Activated CD4-positive, alpha-beta T cell treated with anti-CD3 and anti-CD28 coated beads, Interleukin-2, amount 50 U/mL, for 1 hour (primary cell): Measurements from ENCODE around the gene IGFLR1.
A peak's percentile ranks its signal among the peaks of the same experiment; 100 is the strongest.

ENCODE experiments used
- DNase-seq: peaks from one replicate; pipeline ENCODE4 v3.0.0-alpha.2; 2020

IGFLR1 gene, protein sequence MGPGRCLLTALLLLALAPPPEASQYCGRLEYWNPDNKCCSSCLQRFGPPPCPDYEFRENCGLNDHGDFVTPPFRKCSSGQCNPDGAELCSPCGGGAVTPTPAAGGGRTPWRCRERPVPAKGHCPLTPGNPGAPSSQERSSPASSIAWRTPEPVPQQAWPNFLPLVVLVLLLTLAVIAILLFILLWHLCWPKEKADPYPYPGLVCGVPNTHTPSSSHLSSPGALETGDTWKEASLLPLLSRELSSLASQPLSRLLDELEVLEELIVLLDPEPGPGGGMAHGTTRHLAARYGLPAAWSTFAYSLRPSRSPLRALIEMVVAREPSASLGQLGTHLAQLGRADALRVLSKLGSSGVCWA

DNA sequence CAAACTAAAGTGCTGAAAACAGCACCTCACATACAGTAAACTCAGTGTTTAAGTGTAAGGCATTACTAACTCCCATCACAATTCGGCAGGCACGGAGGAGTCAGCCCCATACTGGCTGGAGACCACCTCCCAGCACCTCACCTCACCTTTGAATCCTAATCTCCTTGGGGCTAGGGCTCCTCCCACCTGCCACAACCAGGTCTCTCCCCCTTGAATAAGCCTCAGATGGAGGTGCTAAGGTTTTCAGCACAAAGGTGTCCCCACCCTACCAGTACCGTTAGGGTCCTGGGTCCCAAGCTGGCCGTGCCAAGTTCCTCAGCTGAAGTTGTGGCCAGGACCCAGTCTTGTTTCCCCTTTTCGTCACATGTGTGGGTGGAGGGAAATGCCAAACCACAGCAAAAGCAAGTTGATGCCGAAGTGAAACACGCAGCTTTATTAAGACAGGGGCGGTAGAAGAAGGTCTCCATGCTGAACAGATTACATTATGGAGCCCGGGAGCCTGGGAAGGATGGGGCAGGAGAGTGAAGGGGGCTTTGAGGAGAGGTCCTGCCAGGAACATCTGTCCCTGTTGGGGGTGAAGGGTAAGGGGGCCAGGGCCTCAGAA is at the start of gene IGFLR1:
TSS of gene IGFLR1 (minus strand) at position 332 of the 604 bp plus-strand sequence. CDS start 1,272 bp downstream, outside the sequence.
- DNase-seq = peak; percentile 50

DNA sequence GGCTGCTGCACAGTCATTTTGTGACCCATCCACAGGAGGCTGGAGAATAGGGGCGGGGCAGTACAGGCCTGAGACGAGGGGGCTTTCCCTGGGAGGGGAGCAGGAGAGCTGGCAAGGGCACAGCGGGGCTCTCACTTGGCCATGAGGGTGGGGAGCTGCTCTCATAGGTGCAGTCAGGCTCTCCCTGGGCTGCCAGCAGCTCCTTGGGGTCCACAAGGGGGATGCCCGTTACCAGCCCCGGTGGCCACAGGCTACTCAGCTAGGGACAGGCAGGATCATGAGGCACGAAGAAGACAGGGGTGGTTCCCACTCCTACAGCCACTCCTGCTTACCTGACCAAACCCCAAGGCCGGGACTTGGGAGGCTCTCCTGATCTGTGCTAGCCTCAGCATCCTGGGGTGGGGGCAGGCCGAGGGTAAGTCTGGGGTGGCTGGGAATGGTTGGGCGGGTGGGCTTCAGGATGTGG is 49.6 kb upstream of the IGFLR1 start:
- DNase-seq = no peak

DNA sequence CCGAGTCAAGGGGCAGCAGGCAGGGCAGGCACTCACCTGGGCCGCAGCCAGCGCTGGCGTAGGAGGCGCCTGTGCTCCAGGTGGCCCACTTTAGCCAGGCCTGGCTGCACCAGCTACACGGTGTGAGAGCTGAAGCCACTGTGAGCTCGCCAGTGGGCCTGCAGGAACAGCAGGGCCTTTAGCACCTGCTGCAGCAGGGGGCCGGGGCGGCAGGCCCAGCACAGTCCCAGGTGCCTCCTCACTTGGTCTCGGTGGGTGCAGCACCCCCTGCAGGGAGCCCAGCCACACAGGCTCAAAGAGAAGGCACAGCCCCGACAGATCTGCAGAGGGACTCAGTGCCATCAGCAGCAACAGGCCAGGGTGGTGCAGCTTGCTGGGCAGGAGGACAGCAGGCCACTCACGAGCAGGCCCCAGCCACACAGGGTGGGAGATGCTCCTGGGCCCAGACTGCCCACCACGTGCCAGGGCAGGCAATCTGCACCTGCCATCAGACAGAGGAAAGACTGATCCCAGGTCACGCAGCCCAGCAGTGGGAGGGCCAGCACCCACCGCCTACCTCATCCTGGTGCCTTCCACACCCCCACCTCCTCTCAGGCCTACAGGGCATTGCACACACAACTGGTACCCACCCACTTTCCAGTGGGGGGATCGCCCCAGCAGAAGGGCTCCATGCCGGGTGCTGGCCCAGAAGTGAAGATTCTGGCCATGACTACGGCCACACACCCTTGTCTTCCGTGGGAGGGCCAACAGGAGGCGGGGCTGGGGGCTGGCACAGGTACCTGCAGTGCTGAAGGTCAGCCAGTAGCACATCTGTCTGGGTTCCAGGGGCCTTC is 48.9 kb upstream of the IGFLR1 start:
- no peak for DNase-seq

DNA sequence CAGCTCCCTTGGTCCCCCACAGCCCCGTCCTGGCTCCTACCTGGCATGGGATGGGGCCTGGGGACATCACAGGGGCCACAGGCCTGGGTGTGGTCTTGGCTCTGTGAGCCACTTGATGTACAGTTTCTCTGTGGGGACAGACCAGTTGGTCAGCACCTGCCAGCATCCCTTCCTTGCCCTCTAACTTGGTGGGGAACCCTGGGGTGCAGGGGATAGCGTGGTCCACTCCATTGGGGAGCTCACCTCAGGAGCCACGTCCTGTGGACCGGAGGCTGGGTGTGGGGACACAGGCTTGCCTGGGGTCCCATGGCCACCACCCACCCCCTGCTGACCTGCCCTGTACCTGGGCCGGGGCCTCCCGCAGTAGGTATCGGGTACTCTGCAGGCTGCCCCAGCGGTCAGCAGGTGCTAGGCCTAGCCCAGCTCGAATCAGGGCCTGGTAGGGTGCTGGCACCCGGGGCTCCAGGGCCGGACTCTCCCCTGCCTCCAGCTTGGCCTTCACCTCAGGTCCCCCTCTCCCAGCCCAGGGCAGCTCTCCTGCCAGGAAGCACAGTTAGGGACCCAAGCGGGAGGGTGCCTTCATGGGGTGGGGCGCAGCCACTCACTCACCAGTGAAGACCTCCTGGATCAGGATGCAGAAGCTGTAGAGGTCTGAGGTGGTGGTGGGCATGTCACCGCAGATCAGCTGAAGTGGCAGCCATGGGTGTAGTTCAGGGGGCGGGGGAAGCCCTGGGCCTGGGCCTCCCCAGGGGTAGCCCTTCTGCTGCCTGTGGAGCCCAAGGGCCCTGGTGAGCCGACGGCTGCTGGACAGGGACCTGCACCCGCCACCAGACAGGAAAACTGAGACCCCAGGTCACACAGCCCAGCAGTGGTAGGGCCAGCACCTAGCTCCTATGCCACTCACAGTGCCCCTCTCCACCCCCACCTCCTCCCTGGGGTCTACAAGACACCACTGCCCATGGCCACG is 48.0 kb upstream of the IGFLR1 start:
- no peak for DNase-seq

DNA sequence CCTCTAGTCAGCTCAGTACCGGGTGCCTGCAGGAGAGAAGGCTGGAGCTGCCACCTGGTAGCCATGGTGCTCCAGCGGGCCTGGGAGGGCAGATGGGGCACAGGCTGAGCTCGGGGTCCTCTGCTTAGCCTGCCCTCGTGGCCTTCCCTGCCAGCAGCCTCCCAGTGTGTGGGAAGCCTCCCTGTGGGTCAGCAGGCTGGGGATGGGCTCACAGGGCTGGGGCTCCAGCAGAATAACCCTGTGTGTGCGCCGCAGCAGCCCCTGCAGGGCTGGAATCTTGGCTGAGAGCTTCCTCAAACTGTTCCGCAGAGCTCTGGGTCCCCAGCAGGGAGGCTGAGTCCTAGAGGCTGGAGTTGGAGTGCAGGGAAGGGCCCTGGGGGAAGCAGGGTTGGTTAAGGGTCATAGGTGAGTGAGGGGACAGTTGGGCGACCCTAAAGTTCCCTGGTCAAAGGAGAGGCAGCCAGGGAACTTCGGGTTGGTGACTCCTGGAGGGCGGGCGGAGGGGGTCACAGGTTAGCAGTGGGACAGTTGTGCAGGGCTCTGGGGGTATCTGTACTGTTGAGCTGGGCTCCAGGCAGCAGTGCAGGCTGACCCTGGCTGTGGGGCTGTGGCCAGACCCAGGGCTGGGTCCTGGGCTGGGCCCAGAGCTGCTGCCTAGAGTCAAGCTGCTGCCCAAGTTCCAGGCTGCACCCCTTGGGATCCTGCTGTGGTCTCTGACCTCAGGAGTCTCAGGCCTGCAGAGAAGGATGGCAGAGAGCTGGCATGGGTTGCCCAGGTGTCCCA is 47.1 kb upstream of the IGFLR1 start:
- DNase-seq = no peak

DNA sequence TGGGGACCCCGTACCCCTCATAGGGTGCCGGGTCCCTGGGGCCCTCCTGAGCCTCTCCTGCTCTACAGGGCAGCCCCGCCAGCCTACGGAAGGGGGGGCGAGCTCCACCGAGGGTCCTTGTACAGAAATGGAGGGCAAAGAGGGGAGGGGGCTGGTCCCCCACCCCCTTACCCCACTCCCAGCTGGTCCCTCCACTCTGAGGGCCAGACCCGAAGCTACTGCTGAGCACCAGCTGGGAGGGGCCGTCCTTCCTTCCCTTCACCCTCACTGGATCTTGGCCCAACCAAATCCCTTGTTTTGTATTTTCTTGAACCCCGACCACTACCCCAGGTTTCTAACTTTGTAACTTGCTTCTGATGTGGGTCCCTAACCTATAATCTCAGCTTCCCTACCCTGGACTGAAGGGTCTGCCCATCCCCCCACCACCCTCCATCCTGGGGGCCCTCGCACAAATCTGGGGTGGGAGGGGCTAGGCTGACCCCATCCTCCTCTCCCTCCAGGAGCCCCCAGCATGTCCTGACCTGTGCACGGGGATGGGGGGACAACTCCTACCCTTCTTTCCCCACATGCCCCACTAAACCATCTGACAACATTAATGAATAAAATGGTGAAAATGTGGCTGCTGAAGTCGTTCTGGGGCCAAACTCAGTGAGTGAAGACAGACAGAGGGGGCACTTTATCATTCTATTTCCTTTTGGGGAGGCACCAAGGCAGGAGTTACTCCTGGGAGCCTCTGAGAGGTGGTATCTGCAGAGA is 46.1 kb upstream of the IGFLR1 start:
- no peak for DNase-seq

DNA sequence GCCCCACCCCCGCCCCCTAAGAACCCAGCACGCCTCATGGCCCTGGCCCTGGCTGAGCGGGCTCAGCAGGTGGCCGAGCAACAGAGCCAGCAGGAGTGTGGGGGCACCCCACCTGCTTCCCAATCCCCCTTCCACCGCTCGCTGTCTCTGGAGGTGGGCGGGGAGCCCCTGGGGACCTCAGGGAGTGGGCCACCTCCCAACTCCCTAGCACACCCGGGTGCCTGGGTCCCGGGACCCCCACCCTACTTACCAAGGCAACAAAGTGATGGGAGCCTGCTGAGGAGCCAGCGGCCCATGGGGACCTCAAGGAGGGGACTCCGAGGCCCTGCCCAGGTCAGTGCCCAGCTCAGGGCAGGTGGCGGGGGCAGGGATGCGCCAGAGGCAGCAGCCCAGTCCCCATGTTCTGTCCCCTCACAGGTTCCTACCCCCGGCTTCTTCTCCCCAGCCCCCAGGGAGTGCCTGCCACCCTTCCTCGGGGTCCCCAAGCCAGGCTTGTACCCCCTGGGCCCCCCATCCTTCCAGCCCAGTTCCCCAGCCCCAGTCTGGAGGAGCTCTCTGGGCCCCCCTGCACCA is 45.1 kb upstream of the IGFLR1 start:
- no peak for DNase-seq

DNA sequence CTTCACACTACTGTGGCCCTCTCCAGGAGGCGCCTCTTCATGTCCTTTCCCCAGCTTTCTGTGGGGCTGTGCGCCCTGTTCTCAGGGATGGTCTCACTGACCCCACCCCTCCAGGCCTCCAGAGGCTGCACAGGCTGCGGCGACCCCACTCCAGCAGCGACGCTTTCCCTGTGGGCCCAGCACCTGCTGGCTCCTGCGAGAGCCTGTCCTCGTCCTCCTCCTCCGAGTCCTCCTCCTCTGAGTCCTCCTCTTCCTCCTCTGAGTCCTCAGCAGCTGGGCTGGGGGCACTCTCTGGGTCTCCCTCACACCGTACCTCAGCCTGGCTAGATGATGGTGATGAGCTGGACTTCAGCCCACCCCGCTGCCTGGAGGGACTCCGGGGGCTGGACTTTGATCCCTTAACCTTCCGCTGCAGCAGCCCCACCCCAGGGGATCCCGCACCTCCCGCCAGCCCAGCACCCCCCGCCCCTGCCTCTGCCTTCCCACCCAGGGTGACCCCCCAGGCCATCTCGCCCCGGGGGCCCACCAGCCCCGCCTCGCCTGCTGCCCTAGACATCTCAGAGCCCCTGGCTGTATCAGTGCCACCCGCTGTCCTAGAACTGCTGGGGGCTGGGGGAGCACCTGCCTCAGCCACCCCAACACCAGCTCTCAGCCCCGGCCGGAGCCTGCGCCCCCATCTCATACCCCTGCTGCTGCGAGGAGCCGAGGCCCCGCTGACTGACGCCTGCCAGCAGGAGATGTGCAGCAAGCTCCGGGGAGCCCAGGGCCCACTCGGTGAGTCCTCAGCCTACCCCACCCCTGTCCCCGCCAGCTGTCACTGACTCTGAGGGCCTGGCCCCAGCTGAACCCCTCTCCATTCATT is 44.3 kb upstream of the IGFLR1 start:
- DNase-seq = no peak

DNA sequence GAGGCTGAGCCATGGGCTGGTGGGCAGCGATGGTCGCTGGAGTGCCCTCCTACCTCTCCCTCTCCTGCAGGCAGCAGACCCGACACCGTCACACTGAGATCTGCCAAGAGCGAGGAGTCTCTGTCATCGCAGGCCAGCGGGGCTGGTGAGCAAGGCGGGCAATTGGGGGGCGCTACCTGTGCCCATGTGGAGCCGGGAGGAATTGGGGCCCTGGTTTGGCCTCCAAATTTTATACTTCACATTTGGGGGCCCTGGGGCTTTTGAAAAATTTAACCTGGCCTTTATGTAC is 43.0 kb upstream of the IGFLR1 start:
- no peak for DNase-seq

DNA sequence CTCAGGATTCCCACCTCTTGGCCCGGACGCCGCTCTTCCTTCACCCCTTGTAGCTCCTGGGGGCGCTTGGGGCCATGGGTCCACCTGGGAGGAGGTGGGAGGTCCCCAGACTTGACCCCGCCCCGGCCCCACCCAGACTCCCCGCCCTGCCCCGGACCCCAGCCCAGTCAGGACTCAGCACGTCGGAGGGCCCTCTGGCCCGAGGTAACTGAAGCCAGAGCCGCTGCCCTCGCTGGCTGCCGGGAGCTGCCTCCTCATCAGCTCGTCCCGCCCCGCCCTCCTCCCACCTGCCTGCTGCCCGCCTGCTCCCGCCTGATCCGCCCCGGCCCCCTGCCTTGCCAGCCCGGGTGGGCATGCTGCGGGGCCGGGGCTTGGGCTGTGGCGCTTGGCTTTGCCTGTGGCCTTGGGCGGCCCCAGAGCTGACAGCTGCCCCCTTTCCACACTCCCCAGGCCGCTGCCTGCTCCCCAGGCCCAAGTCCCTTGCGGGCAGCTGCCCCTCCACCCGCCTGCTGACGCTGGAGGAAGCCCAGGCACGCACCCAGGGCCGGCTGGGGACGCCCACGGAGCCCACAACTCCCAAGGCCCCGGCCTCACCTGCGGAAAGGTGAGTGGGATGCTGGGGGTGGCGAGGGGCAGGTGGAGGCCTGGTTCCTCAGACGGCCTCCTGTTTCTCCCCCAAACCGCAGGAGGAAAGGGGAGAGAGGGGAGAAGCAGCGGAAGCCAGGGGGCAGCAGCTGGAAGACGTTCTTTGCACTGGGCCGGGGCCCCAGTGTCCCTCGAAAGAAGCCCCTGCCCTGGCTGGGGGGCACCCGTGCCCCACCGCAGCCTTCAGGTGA is 42.5 kb upstream of the IGFLR1 start:
- no peak for DNase-seq

DNA sequence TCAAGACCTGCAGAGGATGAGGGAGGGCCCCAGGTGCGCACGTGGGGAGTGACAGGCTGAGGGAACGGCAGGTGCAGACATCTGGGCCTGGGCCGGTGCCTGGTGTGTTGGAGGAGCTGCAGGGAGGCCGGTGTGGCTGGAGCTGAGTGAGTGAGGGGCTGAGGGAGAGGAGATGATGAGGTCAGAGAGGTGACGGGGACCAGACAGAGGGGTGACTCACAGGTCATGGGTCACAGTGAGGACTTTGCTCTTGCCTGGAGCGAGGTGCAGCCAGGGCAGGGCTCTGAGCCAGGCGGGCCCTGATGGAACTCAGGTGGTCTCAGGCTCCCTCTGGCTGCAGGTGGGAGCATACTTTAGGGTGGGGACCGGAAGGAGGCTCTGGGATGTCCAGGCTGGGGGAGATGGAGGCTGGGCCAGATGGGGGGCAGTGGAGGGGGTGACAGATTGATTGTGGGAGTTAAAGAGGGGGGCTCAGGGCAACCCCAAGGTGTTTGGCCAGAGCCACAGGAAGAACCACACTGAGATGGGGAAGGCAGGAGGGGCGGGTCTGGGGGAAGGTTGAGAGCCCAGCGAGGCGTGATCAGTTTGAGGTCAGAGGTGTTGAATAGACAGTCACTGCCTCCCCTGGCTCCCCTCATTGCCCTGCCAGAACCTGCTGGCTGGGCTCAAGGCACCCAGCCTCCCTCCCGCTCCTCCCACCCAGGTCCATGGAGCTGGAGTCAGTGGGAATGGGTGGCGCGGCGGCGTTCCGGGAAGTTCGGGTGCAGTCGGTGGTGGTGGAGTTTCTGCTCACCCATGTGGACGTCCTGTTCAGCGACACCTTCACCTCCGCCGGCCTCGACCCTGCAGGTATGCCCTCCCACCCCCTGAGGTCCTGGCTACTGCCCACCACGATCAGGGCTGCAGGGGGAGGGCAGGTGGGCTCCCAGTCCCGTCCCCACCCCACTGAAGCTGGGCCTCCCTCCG is 41.5 kb upstream of the IGFLR1 start:
- no peak for DNase-seq

DNA sequence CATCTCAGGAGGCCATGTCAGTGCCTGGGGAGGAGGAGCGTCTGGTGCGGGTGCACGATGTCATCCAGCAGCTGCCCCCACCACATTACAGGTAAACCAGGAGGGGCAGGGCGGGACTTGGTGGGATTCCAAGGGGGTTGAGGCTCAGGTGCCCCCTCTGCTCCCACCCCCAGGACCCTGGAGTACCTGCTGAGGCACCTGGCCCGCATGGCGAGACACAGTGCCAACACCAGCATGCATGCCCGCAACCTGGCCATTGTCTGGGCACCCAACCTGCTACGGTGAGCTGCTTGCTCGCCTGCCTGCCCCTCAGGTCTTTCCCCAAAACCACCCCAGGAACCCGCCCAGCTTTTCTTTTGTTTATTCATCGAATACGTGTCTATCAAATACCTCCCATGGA is 40.3 kb upstream of the IGFLR1 start:
- no peak for DNase-seq

DNA sequence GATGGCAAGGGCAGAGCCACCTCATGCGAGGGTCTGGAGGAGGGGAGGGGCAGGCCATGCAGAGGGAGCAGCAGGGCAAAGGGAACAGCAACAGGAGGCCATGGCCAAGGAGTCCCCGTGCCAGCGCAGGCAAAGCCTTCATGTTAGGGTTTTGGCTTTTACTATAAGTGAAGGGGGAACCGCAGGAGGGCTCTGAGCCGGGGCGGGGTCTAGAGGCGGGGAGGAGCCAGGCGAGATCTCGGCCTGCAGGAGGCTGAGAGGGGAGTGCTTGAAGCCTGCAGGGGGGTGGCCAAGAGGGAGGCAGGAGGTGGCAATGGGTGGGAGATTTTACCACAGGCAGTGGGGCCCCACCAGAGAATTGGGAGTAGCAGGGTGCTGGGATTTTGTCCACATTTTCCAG is 39.4 kb upstream of the IGFLR1 start:
- no peak for DNase-seq

DNA sequence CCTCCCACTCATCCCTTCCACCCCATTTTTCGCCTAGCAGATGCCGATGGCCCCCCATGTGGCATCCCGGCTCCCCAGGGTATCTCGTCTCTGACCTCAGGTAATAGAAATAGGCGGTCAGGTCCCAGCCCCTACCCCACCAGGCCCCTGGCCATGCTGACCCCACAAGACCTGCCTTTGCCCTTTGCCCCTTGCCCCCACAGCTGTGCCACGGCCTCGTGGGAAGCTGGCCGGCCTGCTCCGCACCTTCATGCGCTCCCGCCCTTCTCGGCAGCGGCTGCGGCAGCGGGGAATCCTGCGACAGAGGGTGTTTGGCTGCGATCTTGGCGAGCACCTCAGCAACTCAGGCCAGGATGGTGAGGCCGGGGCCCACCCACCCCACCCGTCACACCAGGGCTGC is 38.5 kb upstream of the IGFLR1 start:
- no peak for DNase-seq

DNA sequence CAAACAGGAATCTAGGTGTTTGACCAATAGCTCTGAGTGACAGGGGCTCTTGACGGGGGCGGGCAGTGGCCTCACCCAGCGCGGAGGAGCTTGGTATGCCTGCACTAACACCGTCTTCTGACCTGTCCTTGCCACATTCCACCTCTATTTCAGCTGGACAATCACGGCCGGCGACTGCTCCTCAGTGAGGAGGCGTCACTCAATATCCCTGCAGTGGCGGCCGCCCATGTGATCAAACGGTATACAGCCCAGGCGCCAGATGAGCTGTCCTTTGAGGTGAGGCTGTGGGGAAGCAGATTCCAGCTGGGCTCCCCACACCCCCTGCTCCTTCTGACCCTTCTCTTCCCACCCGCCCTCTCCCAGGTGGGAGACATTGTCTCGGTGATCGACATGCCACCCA is 37.8 kb upstream of the IGFLR1 start:
- no peak for DNase-seq

DNA sequence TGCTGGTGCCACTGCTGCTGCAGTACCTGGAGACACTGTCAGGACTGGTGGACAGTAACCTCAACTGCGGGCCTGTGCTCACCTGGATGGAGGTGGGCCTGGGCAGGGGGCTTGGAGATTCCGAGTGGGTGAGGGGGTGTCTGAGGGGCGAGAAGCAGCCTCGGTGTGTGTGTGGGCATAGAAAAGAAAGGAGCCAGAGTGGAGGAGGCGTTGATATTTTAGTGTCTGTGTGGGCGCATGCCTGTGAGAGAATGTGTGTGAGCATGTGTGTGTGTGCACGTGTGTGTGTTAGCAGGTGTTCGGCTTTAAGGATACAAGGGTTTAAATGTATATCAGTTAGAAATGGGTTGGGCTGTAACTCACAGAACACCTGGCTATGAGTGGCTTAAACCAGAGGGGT is 36.8 kb upstream of the IGFLR1 start:
- no peak for DNase-seq

DNA sequence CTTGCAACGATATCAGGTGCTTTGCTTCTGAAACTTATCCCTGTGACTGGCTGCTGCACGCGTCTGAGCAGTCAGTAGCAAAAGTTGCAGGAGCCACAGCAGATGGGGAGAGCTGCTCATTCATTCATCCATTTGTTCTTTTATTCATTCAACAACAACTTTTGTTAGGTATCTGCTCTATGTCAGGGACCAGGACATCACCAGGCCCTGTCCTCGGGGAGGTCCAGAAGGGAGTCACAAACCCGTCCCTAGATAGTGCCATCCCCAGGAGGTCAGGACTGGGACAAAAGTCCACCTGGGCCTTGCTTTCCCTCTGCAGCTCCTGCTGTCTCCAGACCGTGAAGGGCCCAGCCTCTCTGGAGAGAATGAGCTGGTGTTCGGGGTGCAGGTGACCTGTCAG is 35.7 kb upstream of the IGFLR1 start:
- no peak for DNase-seq
